HS-5 (cell line): Measurements from ENCODE around the gene VSIG8.

Source experiments
- DNase-seq: peaks from one replicate; pipeline ENCODE4 v3.0.0-alpha.2; 2012; ENCODE audit warnings: low read depth

VSIG8 gene

GRCh38 chr1:159829273-159829634 lies 33.2 kb downstream of the VSIG8 start:
- no peak for DNase-seq

- DNase-seq, result no peak
Observed at GRCh38 chr1:159828581-159829272, 33.7 kb downstream of the VSIG8 start.

GRCh38 chr1:159828176-159828575 lies 34.3 kb downstream of the VSIG8 start:
- no peak for DNase-seq

GRCh38 chr1:159827549-159827948 lies 34.9 kb downstream of the VSIG8 start:
- no peak for DNase-seq

- no peak for DNase-seq
Observed at GRCh38 chr1:159827102-159827490, 35.4 kb downstream of the VSIG8 start.

- DNase-seq, result no peak
Observed at GRCh38 chr1:159826441-159827101, 35.9 kb downstream of the VSIG8 start, which contains the start of gene SLAMF8. SLAMF8 (plus strand) TSS chr1:159826873; CDS start chr1:159826899, 26 bp downstream.

GRCh38 chr1:159825564-159825963 lies 36.9 kb downstream of the VSIG8 start:
- no peak for DNase-seq

- no peak for DNase-seq
Observed at GRCh38 chr1:159823406-159823805, 39.1 kb downstream of the VSIG8 start.

- DNase-seq, result no peak
Observed at GRCh38 chr1:159821171-159821867, 41.1 kb downstream of the VSIG8 start.

- DNase-seq, result no peak
Observed at GRCh38 chr1:159817276-159818041, 45.0 kb downstream of the VSIG8 start.

GRCh38 chr1:159815926-159816325 lies 46.5 kb downstream of the VSIG8 start:
- DNase-seq, result no peak

GRCh38 chr1:159804924-159805323 lies 57.5 kb downstream of the VSIG8 start:
- DNase-seq, result no peak
